ENCODE data around the gene FAM24A. TPM values are rescaled to one million over a fixed set of nuclear protein-coding genes. Genes with fewer than 3 reads are reported as not detected.

Gene FAM24A
- total RNA-seq, 2 experiments from 2014 or later: not detected

DNA sequence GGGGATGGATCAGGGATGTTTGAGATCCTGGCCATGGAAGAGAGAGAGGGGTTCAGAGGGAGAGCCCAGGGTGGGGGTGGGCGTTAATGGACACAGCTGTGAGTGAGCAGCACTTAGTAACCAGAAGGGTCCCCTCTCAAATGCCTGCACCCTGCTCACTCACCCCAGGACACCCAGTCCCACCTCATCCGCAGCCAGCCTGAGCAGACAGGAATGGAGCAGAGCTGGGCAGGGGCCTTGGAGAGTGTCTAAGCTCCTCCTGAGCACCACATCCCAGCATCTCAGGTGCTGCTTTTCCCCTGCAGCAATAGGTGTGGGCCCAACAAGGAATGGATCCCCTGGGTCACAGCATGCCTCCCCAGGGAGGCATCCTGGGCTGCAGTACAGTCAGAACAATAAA is 5.3 kb downstream of the FAM24A start:
- ChIA-PET POLR2A (no interaction called here), CTCF (no interaction called here)

DNA sequence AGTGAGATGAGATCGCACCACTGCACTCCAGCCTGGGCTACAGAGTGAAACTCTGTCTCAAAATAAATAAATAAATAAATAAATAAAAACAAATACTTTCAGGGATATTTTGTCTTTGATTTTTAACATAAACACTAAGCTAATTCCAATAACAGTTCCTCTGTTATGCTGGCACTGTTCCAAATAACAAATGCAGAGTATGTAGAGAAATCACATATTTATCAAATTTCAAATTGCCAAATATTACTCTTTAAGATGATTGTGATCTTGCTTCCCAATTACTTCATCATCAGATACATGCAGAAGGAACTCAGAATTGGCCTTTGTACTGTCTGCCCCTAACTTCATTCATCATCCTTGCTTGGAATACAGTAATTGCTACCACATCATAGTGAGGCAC is 19.7 kb downstream of the FAM24A start:
- ChIA-PET POLR2A (no interaction called here), CTCF (no interaction called here)

DNA sequence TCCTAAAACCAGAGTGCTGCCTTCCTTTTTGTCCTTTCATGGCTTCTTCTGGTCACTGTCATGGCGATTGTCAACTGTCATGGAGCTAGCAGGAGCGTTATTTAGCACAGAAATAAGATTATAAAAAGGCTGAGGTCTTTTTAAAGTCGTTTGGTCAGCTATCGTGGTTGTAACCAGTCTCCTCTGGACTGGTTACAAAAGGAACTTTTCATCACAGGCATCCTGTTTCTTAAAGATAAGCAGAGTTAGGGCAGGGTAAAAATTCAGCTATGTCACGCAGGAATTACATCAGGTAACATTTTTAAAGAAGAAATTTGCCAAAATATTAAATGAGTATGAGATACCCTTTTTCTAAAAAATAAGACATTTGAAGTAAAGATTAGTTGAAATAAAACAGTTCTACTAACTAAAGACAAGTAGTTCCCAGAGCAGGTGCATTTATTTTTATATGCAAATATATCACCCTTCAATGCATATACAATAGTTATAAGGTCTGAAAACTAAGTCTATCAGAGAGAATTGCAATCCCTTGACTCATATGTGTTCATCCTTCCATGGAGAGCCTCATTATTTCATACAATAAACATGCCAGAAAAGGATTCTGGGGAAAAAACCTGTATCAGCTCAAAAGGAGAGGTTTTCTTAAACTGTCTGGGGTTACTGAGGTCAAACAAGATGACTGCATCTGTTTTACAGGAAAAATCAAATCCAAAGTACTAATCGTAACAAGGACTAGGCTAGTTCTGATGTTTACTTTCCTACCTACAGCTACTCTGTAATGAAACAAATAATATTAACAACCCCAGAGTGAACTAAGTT is 20.9 kb downstream of the FAM24A start:
- POLR2A ChIA-PET: no interaction called here
- CTCF ChIA-PET: no interaction called here

DNA sequence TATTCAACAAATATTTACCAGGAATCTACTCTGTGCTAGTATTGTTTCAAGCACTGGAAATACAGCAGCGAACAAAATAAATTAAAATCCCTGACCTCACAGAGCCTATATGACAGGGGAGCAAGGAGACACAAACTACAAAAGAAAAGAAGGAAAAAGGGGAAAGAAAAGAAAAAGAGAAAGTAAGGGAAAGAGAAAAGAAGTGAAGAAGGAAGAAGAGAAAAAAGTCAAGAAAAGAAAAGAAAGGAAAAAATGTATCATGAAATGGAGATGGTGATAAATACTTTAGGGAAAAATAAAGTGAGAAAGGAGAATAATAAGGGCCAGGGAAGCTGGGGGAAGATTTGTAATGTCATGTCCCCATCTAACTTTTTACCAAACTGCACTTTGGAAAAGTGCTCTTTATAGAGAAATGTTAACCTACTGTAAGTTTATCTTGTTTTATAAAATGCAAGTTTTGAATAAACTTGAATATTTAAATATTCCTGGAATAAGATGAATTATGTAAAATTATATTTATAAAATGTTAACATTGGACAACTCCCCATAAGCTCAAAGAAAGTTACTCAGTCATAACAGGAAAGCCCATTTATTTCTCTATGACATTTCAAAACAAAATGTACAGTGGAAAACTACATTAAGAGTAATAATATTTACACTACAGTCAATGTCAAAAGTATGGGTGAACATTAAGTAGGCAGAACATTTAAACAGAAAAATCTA is 28.9 kb downstream of the FAM24A start:
- CTCF ChIA-PET: no interaction called here
- POLR2A ChIA-PET: no interaction called here

DNA sequence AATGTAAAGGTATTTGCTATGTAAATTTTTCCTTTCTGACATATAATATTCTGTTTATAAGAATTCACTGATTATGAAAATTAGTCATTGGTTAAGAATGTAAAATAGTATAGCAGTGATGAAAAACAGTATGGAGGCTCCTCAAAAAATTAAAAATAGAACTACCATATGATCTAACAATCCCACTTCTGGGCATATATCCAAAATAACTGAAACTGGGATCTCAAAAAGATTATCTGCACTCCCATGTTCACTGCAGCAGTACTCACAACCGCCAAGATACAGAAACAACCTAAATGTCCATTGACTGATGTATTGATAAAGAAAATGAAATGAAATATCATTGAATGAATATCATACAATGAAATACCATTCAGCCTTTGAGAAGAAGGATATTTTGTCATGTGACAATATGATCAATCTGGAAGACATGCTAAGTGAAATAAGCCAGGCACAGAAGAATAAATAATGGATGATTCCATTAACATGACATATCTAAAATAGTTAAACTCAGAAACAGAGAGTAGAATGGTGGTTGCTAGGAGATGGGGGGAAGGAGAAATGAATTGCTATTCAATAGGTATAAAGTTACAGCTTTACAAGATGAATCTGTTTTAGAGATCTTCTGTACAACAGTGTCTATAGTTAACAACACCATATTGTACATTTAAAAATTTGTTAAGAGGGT is 29.6 kb downstream of the FAM24A start:
- ChIA-PET CTCF (no interaction called here), POLR2A (no interaction called here)

DNA sequence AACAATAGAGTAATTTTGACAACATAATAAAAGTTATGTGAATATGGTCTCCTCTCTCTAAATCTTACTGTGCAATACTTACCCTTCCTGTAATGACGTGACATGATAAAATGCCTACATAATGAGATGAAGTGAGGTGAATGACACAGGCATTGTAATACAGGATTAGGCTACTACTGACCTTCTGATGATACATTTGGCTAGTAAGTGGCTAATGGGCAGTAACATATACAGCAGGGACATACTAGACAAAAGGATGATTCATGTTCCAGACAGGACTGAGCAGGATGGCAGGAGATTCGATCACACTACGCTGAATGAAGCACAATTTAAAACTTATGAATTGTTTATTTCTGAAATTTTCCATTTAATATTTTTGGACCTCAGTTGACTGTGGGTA is 38.9 kb downstream of the FAM24A start:
- CTCF ChIA-PET: no interaction called here

DNA sequence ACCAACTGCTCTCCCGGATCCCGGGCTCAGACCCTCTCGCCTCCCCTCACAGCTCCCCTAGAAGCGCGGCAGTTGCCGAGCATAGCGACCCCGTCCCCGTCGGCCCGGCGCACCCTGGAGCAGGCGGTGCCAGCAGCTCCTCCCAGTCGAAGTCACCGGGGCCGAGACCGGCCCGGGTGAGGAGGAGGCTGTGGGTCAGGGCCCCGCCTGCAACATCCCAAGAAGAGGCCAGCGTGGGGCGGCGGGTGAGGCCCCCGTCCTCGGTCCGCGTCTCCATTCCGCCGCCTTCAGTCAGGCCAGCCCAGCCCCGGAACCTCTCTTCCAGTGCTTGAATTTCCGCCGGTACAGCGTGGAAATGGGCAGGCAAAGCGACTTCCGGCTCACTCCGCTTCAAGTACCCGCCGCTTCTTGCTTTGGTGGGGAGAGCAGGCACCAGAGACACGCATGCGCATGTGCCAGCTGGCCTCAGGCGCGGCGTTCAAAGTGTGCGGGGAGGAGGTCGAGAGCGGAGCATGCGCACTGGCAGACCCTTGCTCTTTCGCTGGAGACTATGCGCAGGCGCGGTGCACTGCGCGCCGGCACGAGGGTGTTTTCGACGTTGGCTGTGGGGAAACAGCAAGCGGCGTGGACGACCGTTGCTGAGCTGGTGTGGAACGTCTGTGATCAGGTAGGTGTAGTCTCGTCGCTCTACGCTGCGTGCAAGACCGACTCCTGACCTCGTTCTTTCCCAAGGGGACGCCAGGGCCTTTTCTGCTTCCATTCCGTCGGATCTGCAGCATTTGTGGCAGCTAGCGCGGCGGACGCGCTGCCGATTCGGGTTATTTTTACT is 43.7 kb downstream of the FAM24A start, which contains the start of gene C10orf88:
Gene C10orf88 (minus strand): TSS at position 326 of the 829 bp plus-strand sequence. CDS start 49 bp downstream, at position 277.
- ChIA-PET CTCF (interaction anchor here (1.1 to 1.4 kb wide), 2 partner anchors 12 to 25 kb away, joined by 3 read pairs; no protein-coding TSS in a partner anchor), POLR2A (interaction anchor here (1.1 to 1.4 kb wide), 4 partner anchors 27 to 76 kb away, joined by 4 to 10 read pairs (median 4); partner anchors contain the start of genes ACADSB, FAM24B and IKZF5)

More for the DNA sequence above, 38.9 kb downstream of the FAM24A start:
- POLR2A ChIA-PET: no interaction called here

DNA sequence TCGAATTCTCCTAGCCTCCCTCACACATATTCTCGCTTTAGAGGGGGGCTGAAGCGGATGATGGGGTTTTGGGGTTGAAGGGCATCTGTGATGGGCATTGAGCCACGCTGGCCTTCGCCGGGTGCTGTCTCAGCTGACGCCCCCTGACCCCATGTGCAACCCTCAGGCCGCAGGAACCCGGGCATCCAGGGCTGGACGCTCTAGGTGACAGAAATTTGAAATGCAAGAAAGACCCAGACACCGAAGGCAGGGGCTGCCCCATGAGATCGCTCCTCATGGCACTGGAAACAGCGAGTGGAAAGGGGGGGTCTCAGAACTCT is 44.3 kb downstream of the FAM24A start:
- POLR2A ChIA-PET: interaction anchor here (1.2 to 1.5 kb wide), 3 partner anchors 25 to 54 kb away, joined by 3 to 10 read pairs (median 5); partner anchors contain the start of genes ACADSB, IKZF5 and PSTK
- CTCF ChIA-PET: interaction anchor here (1.4 kb wide), 1 partner anchor 24 kb away, joined by 3 read pairs; no protein-coding TSS in a partner anchor

DNA sequence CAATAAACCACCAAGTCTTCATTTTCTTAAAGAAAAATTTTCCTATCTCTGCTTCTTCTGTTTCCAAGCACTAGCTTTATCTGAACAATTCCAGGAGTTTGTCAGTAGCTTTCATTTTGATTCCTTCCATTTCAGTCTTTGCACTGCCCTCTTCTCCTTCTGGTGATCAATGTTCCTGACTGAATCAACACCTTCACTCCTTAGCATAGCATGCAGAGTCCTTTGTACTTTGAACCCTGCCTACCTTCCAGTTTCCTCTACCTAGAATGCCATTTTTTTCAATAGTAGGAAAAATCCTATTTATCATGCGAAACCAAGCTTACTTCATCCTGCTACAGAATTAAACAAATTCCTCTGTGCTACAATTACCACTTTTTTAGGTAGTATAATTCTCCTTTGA is 45.5 kb downstream of the FAM24A start:
- ChIA-PET POLR2A (interaction anchor here (1.5 kb wide), 1 partner anchor 24 kb away, joined by 3 read pairs; the partner anchor contains the start of gene PSTK), CTCF (interaction anchor here (0.6 kb wide), 1 partner anchor 23 kb away, joined by 3 read pairs; no protein-coding TSS in a partner anchor)

DNA sequence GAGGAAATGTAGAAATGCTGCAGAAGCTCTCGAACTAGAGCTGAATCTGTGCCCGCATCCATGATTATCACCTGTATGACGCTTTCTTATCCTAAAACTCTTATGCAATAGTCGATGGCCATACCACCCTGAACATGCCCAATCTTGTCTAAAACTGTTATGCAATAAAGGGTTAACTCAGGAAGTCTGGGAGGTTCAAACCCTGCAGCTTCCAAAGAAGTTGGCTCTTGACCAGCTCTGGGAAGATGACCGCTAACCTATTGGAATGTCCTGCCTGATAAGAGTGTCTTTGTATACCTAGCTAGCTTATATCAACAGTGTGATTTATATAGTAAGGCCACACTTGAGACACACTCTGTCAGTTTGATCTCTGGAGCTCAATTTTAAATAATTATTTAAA is 47.1 kb downstream of the FAM24A start:
- ChIA-PET POLR2A (no interaction called here), CTCF (no interaction called here)

DNA sequence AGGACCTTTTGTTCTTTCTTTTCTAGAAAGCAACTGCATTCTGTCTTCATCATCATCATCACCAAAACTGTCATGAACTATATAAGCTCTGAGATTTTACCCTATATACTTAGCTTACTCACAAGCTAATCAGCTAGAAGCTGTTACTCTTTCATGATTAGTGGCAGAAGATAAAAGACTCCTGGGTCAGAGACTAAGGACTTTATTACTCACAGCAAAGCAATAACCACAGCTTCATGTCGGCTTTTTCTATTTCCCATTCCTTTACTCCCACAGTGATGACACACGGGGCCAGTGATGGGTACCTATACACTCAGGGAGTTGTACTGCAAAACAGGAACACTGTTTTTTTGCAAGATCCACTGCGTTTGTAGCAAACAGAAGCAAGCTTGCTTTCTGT is 52.0 kb downstream of the FAM24A start:
- ChIA-PET CTCF (no interaction called here), POLR2A (no interaction called here)

Other genes starting within 250 kb of the FAM24A start
- gene C10orf120, start 210.8 kb upstream of the FAM24A start, total RNA-seq: not detected
- 1 to 10 TPM; 2.2 to 2.9 TPM for gene CUZD1, start 64.8 kb upstream of the FAM24A start, total RNA-seq
- 1 to 10 TPM; 9.6 to 9.8 TPM for gene FAM24B, start 31.0 kb upstream of the FAM24A start, total RNA-seq
- 10 to 100 TPM; 10.1 to 10.9 TPM for gene C10orf88, start 43.6 kb downstream of the FAM24A start, total RNA-seq
- 1 to 10 TPM; 4.9 to 6.3 TPM for gene PSTK, start 69.8 kb downstream of the FAM24A start, total RNA-seq
- 10 to 100 TPM; 19.6 to 23.1 TPM for gene IKZF5, start 98.2 kb downstream of the FAM24A start, total RNA-seq
- 10 to 100 TPM; 26.6 to 27.0 TPM for gene ACADSB, start 98.4 kb downstream of the FAM24A start, total RNA-seq
- under 1 TPM; 0.25 to 0.42 TPM for gene HMX3, start 225.4 kb downstream of the FAM24A start, total RNA-seq
- gene HMX2, start 237.5 kb downstream of the FAM24A start, total RNA-seq: not detected
- 100 to 1,000 TPM; 270 to 277 TPM for gene BUB3, start 243.8 kb downstream of the FAM24A start, total RNA-seq